ENCODE measurements around the gene TBXAS1. TPM values are rescaled to one million over a fixed set of nuclear protein-coding genes. Genes with fewer than 3 reads are reported as not detected.

Gene TBXAS1
- total RNA-seq, 1 donor from 2014 or later = 9.9 TPM

- Histone ChIP-seq H3K4me3 (ENCODE audit: low read length in 3 of 3) (no peak overlapping the region), H3K36me3 (ENCODE audit: control insufficient read depth in 3 of 3, insufficient read depth in 3 of 3, low read length in 3 of 3) (no peaks in the 10 kb centered on the region), H3K27ac (ENCODE audit: low read depth, low read length) (no peak overlapping the region), H3K27me3 (ENCODE audit: control insufficient read depth in 3 of 3, insufficient read depth in 3 of 3, low read length in 3 of 3) (no peaks in the 10 kb centered on the region), H3K9me3 (ENCODE audit: control insufficient read depth in 3 of 3, low read length in 3 of 3) (no peaks in the 10 kb centered on the region), H3K9ac (ENCODE audit: low read depth in 1 of 3, low read length in 3 of 3) (no peak overlapping the region), H3K4me1 (ENCODE audit: control insufficient read depth in 3 of 3, insufficient read depth in 3 of 3, low read length in 3 of 3) (no peaks in the 10 kb centered on the region)
These were observed 137.0 kb downstream of the TBXAS1 start for GRCh38 chr7:139965942-139966628.

GRCh38 chr7:139966949-139967348, 137.9 kb downstream of the TBXAS1 start:
- Histone ChIP-seq H3K9ac (ENCODE audit: low read depth in 1 of 3, low read length in 3 of 3) (no peak overlapping the region), H3K4me1 (ENCODE audit: control insufficient read depth in 3 of 3, insufficient read depth in 3 of 3, low read length in 3 of 3) (no peaks in the 10 kb centered on the region), H3K27ac (ENCODE audit: low read depth, low read length) (no peak overlapping the region), H3K36me3 (ENCODE audit: control insufficient read depth in 3 of 3, insufficient read depth in 3 of 3, low read length in 3 of 3) (no peaks in the 10 kb centered on the region), H3K27me3 (ENCODE audit: control insufficient read depth in 3 of 3, insufficient read depth in 3 of 3, low read length in 3 of 3) (peaks cover 0 to 2% (median 0%) of the 10 kb centered on the region in 3 donors), H3K9me3 (ENCODE audit: control insufficient read depth in 3 of 3, low read length in 3 of 3) (no peaks in the 10 kb centered on the region), H3K4me3 (ENCODE audit: low read length in 3 of 3) (no peak overlapping the region)

- Histone ChIP-seq H3K9me3 (ENCODE audit: control insufficient read depth in 3 of 3, low read length in 3 of 3) (no peaks in the 10 kb centered on the region), H3K36me3 (ENCODE audit: control insufficient read depth in 3 of 3, insufficient read depth in 3 of 3, low read length in 3 of 3) (no peaks in the 10 kb centered on the region), H3K9ac (ENCODE audit: low read depth in 1 of 3, low read length in 3 of 3) (no peak overlapping the region), H3K4me3 (ENCODE audit: low read length in 3 of 3) (no peak overlapping the region), H3K4me1 (ENCODE audit: control insufficient read depth in 3 of 3, insufficient read depth in 3 of 3, low read length in 3 of 3) (no peaks in the 10 kb centered on the region), H3K27ac (ENCODE audit: low read depth, low read length) (no peak overlapping the region), H3K27me3 (ENCODE audit: control insufficient read depth in 3 of 3, insufficient read depth in 3 of 3, low read length in 3 of 3) (peaks cover 0 to 6% (median 2%) of the 10 kb centered on the region in 3 donors)
These were observed 139.9 kb downstream of the TBXAS1 start for GRCh38 chr7:139968931-139969330.

- Histone ChIP-seq H3K27me3 (ENCODE audit: control insufficient read depth in 3 of 3, insufficient read depth in 3 of 3, low read length in 3 of 3) (peaks cover 0 to 6% (median 2%) of the 10 kb centered on the region in 3 donors), H3K27ac (ENCODE audit: low read depth, low read length) (no peak overlapping the region), H3K9ac (ENCODE audit: low read depth in 1 of 3, low read length in 3 of 3) (no peak overlapping the region), H3K4me3 (ENCODE audit: low read length in 3 of 3) (no peak overlapping the region), H3K9me3 (ENCODE audit: control insufficient read depth in 3 of 3, low read length in 3 of 3) (no peaks in the 10 kb centered on the region), H3K4me1 (ENCODE audit: control insufficient read depth in 3 of 3, insufficient read depth in 3 of 3, low read length in 3 of 3) (no peaks in the 10 kb centered on the region), H3K36me3 (ENCODE audit: control insufficient read depth in 3 of 3, insufficient read depth in 3 of 3, low read length in 3 of 3) (no peaks in the 10 kb centered on the region)
These were observed 143.0 kb downstream of the TBXAS1 start for GRCh38 chr7:139972029-139972428.

DNA sequence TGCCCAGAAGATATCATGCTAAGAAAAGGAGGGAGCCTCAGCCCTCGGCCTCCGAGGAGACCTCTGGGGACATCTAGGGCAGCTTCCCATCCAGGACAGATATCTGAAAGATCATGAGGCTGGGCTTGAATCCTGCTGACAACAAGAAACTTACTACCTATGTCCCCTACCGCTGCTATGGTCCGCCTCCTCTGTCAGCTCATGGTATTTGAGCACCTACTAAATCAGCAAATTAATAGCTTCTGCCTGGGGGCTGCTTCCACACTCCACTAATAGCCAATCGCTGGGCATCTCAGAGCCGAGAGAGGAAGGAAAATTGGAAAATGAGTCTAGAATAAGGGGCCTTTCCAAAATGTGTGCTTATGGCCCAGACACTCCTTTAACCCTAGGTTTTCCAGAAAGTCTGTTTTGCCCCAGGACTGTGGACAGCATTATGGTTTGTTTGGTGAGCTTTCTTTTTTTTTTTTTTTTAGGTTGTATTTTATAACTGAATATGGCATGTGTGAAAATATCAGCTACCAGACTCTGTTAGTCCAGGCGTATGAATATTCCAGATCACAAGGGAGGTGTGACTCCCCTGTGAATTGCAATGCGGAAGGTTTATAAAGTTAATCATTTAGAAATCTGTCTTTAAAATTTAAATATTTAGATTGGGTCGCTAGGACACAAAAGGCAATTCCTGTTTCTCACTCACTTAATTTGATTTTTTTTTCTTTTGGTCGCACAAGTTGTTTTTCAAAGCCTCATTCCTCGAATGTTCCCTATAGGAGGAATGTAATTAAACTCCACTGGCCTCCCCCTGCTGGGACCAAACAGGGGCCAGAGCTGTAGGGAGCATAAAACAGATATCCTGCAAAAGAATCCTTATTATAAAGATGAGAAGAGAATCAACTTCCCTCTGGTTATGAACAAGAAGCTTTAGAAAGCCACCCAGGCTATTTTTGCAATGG, 144.3 kb downstream of the TBXAS1 start:
- Histone ChIP-seq H3K4me1 (ENCODE audit: control insufficient read depth in 3 of 3, insufficient read depth in 3 of 3, low read length in 3 of 3) (no peaks in the 10 kb centered on the region), H3K9ac (ENCODE audit: low read depth in 1 of 3, low read length in 3 of 3) (no peak overlapping the region), H3K36me3 (ENCODE audit: control insufficient read depth in 3 of 3, insufficient read depth in 3 of 3, low read length in 3 of 3) (no peaks in the 10 kb centered on the region), H3K27me3 (ENCODE audit: control insufficient read depth in 3 of 3, insufficient read depth in 3 of 3, low read length in 3 of 3) (peaks cover 0 to 6% (median 2%) of the 10 kb centered on the region in 3 donors), H3K4me3 (ENCODE audit: low read length in 3 of 3) (no peak overlapping the region), H3K27ac (ENCODE audit: low read depth, low read length) (no peak overlapping the region), H3K9me3 (ENCODE audit: control insufficient read depth in 3 of 3, low read length in 3 of 3) (no peaks in the 10 kb centered on the region)

GRCh38 chr7:139974179-139974811, 145.2 kb downstream of the TBXAS1 start:
- Histone ChIP-seq H3K4me3 (ENCODE audit: low read length in 3 of 3) (no peak overlapping the region), H3K9ac (ENCODE audit: low read depth in 1 of 3, low read length in 3 of 3) (no peak overlapping the region), H3K4me1 (ENCODE audit: control insufficient read depth in 3 of 3, insufficient read depth in 3 of 3, low read length in 3 of 3) (no peaks in the 10 kb centered on the region), H3K9me3 (ENCODE audit: control insufficient read depth in 3 of 3, low read length in 3 of 3) (no peaks in the 10 kb centered on the region), H3K36me3 (ENCODE audit: control insufficient read depth in 3 of 3, insufficient read depth in 3 of 3, low read length in 3 of 3) (no peaks in the 10 kb centered on the region), H3K27ac (ENCODE audit: low read depth, low read length) (no peak overlapping the region), H3K27me3 (ENCODE audit: control insufficient read depth in 3 of 3, insufficient read depth in 3 of 3, low read length in 3 of 3) (peaks cover 0 to 6% (median 2%) of the 10 kb centered on the region in 3 donors)

- Histone ChIP-seq H3K36me3 (ENCODE audit: control insufficient read depth in 3 of 3, insufficient read depth in 3 of 3, low read length in 3 of 3) (no peaks in the 10 kb centered on the region), H3K4me3 (ENCODE audit: low read length in 3 of 3) (no peak overlapping the region), H3K27me3 (ENCODE audit: control insufficient read depth in 3 of 3, insufficient read depth in 3 of 3, low read length in 3 of 3) (peaks cover 0 to 6% (median 2%) of the 10 kb centered on the region in 3 donors), H3K9ac (ENCODE audit: low read depth in 1 of 3, low read length in 3 of 3) (no peak overlapping the region), H3K27ac (ENCODE audit: low read depth, low read length) (no peak overlapping the region), H3K9me3 (ENCODE audit: control insufficient read depth in 3 of 3, low read length in 3 of 3) (no peaks in the 10 kb centered on the region), H3K4me1 (ENCODE audit: control insufficient read depth in 3 of 3, insufficient read depth in 3 of 3, low read length in 3 of 3) (no peaks in the 10 kb centered on the region)
These were observed 147.2 kb downstream of the TBXAS1 start for GRCh38 chr7:139976055-139976837.

DNA sequence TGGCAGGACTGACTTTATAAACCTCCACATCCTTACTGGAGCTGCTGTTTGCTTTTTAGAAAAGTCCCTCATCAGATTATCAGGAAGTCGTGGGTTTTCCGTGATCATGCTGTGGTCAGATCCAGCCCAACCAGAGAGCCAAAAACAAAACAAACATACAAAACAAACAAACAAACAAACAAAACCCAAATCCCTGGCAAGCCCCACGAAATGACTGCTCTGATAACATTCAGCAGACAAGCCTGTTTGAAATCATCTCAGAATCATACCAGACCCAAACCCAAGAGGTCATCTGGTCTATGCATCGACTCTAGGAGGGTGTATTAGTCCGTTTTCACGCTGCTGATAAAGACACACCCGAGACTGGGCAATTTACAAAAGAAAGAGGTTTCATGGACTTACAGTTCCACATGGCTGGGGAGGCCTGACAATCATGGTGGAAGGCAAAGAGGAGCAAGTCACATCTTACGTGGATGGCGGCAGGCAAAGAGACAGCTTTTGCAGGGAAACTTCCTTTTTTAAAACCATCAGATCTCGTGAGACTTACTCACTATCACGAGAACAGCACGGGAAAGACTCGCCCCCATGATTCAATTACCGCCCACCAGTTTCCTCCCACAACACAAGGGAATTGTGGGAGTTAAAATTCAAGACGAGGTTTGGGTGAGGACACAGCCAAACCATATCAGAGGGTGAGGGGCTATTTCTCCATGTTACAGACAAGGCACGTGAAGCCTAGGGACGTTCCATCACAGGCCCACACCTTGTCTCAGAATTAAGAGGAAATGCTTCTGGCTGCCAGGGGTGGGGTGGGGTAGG, 148.0 kb downstream of the TBXAS1 start:
- H3K4me3 ChIP-seq (ENCODE audit: low read length in 3 of 3) = no peak overlapping the region
- H3K9ac ChIP-seq (ENCODE audit: low read depth in 1 of 3, low read length in 3 of 3) = no peak overlapping the region
- no peaks in the 10 kb centered on the region for H3K9me3 ChIP-seq (ENCODE audit: control insufficient read depth in 3 of 3, low read length in 3 of 3)

GRCh38 chr7:139981511-139981895, 152.4 kb downstream of the TBXAS1 start:
- Histone ChIP-seq H3K27me3 (ENCODE audit: control insufficient read depth in 3 of 3, insufficient read depth in 3 of 3, low read length in 3 of 3) (peaks cover 0 to 4% (median 2%) of the 10 kb centered on the region in 3 donors), H3K27ac (ENCODE audit: low read depth, low read length) (no peak overlapping the region)

More for the DNA sequence above, 148.0 kb downstream of the TBXAS1 start:
- Histone ChIP-seq H3K27me3 (ENCODE audit: control insufficient read depth in 3 of 3, insufficient read depth in 3 of 3, low read length in 3 of 3) (peaks cover 0 to 4% (median 2%) of the 10 kb centered on the region in 3 donors), H3K27ac (ENCODE audit: low read depth, low read length) (no peak overlapping the region), H3K4me1 (ENCODE audit: control insufficient read depth in 3 of 3, insufficient read depth in 3 of 3, low read length in 3 of 3) (no peaks in the 10 kb centered on the region), H3K36me3 (ENCODE audit: control insufficient read depth in 3 of 3, insufficient read depth in 3 of 3, low read length in 3 of 3) (no peaks in the 10 kb centered on the region)

More at GRCh38 chr7:139981511-139981895, 152.4 kb downstream of the TBXAS1 start:
- Histone ChIP-seq H3K9ac (ENCODE audit: low read depth in 1 of 3, low read length in 3 of 3) (no peak overlapping the region), H3K9me3 (ENCODE audit: control insufficient read depth in 3 of 3, low read length in 3 of 3) (no peaks in the 10 kb centered on the region), H3K4me3 (ENCODE audit: low read length in 3 of 3) (no peak overlapping the region), H3K4me1 (ENCODE audit: control insufficient read depth in 3 of 3, insufficient read depth in 3 of 3, low read length in 3 of 3) (no peaks in the 10 kb centered on the region), H3K36me3 (ENCODE audit: control insufficient read depth in 3 of 3, insufficient read depth in 3 of 3, low read length in 3 of 3) (no peaks in the 10 kb centered on the region)
